PC-3 (cell line): ENCODE measurements around the gene RNF8.

Experiments used
- CTCF ChIP-seq: fragments of 300-600 bp; sonication (generic); conservative IDR thresholded peaks from 2 replicates; pipeline ENCODE4 v1.5.1; 2017; ENCODE audit warnings: antibody characterized with exemption, low read depth, mild to moderate bottlenecking, low read length
- EZH2 ChIP-seq: fragments of 300-600 bp; sonication (generic); IDR thresholded peaks from one replicate; pipeline ENCODE4 v1.6.1; 2017; ENCODE audit warnings: antibody characterized with exemption, mild to moderate bottlenecking, low read length; ENCODE audit not compliant: unreplicated experiment
- EZH2phosphoT487 ChIP-seq: fragments of 300-600 bp; sonication (generic); IDR thresholded peaks from 2 replicates; pipeline ENCODE4 v1.6.1; 2018; ENCODE audit warnings: mild to moderate bottlenecking, antibody characterized with exemption, low read length, borderline replicate concordance

DNA sequence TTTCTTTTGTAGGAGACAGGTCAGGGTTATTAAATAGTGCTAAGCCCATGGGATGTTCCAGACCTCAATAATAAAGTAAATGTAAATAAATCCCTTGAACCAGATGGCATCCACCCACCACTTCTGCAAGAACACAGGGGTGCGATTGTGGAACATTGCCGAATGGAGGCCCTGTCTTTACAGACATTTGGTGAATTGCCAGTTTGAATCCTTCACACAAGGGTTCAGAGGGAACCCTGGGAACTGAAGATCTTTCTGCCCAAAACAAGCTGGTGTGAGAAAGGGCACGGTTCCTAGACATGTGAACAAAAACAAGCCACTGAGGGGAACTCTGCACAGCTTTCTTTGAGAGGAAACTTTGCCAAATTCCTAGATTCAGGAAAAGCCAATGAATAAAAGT is 30.2 kb upstream of the RNF8 start:
- TF ChIP-seq CTCF (no peak), EZH2phosphoT487 (no peak), EZH2 (no peak)
